Upper lobe of left lung (tissue), 4 donors: Measurements from ENCODE around the gene TMEM14C.

Source experiments
- CTCF ChIP-seq, 6 experiments: fragments of 450-650 bp in 4 of 6; fragments of 200-600 bp in 2 of 6; sonication (generic) in 2 of 6; IDR thresholded peaks; one replicate each; pipeline ENCODE4 v1.5.1; 2016 to 2019; ENCODE audit warnings: antibody characterized with exemption in 6 of 6
- POLR2AphosphoS5 ChIP-seq, 2 donors: sonication (generic); formaldehyde crosslinking; IDR thresholded peaks; one replicate each; pipeline ENCODE4 v1.5.1; 2017; ENCODE audit warnings: antibody characterized with exemption in 2 of 2

GRCh38 chr6:10692965-10693538, 29.8 kb upstream of the TMEM14C start:
- TF ChIP-seq CTCF (IDR thresholded peaks at IDR 0.05) (no peak), POLR2AphosphoS5 (IDR thresholded peaks at IDR 0.05) (no peak)
